HFFc6 (cell line): ENCODE results near the gene GPR108. TPM values are rescaled to one million over a fixed set of nuclear protein-coding genes. Genes with fewer than 3 reads are reported as not detected.
"Not testable (repeated sequence)": the region's sequence is repeated elsewhere in the genome, so short reads cannot be mapped to it uniquely, and the experiment has no call there.

ENCODE experiments used
- DNase-seq: peaks from one replicate; pipeline ENCODE4 v3.0.0-alpha.2; 2018
- H3K27ac Mint-ChIP-seq: 2 replicates; pipeline ENCODE4 v1.8.0; 2020; ENCODE audit warnings: mild to moderate bottlenecking, mixed read lengths
- H3K27me3 Mint-ChIP-seq: 2 replicates; pipeline ENCODE4 v1.8.0; 2021; ENCODE audit warnings: mild to moderate bottlenecking, moderate library complexity, mixed read lengths; ENCODE audit not compliant: insufficient read depth
- H3K36me3 Mint-ChIP-seq: 2 replicates; pipeline ENCODE4 v1.8.0; 2021; ENCODE audit warnings: low read depth, mixed read lengths
- H3K4me1 Mint-ChIP-seq: 2 replicates; pipeline ENCODE4 v1.8.0; 2020; ENCODE audit warnings: low read depth, mixed read lengths
- H3K4me3 Mint-ChIP-seq: 2 replicates; pipeline ENCODE4 v1.8.0; 2020; ENCODE audit warnings: mild to moderate bottlenecking, moderate library complexity, mixed read lengths
- H3K9me3 Mint-ChIP-seq: 2 replicates; pipeline ENCODE4 v1.8.0; 2020; ENCODE audit warnings: mild to moderate bottlenecking, mixed read lengths
- CTCF ChIP-seq: fragments of 200-600 bp; sonication (generic); IDR thresholded peaks from 2 replicates; pipeline ENCODE4 v1.5.0; 2021; ENCODE audit warnings: antibody characterized with exemption, mild to moderate bottlenecking
- long read RNA-seq: library from polyadenylated mRNA; unstranded; transcript quantifications from one replicate; pipeline ENCODE4 v2.0.0, GENCODE V29; 2019
- total RNA-seq, 6 experiments: library from RNA; stranded (reverse); fragmentation: NEBNext Ultra II Directional; extraction: Animal tissue kit (Norgen Biotek cat#: 25700); gene quantifications; 2 replicates in 1 of 6; 3 replicates in 5 of 6; pipeline ENCODE4 v1.2.3, GENCODE V29; 2021

GPR108 gene
- total RNA-seq: 10 to 100 TPM; 52.2 to 60.5 (median 56.4) TPM
- long read RNA-seq, transcript GPR108-201 (18 exons, 2,057 nt): major isoform, 62 of 83 reads
- long read RNA-seq, partial matches to known transcripts: 8 of 83 reads
- long read RNA-seq, other reads (novel, unspliced or antisense): 11 of 83 reads

- TF ChIP-seq CTCF: no peak
- DNase-seq: peak; percentile 100
- Mint-ChIP-seq H3K36me3 (peaks cover 5% of the 10 kb centered on the region; the same call in 1 of the 2 replicates), H3K9me3 (no peaks in the 10 kb centered on the region), H3K27ac (peak within 1 kb of the TSS; percentile 85), H3K4me3 (peak within 1 kb of the TSS; percentile 99), H3K4me1 (peaks cover 40% of the 10 kb centered on the region), H3K27me3 (no peaks in the 10 kb centered on the region; the same call in 1 of the 2 replicates)
These were observed at the start of gene GPR108 for GRCh38 chr19:6737284-6737872. TSS of gene GPR108 (minus strand) at chr19:6737580. CDS start at chr19:6737576, 4 bp downstream.

GRCh38 chr19:6779206-6779605 lies 41.8 kb upstream of the GPR108 start:
- Mint-ChIP-seq H3K9me3 (no peaks in the 10 kb centered on the region; the same call in 1 of the 2 replicates), H3K4me1 (no peaks in the 10 kb centered on the region; the same call in 1 of the 2 replicates), H3K27ac (no peak overlapping the region), H3K27me3 (peaks cover 4% of the 10 kb centered on the region), H3K36me3 (no peaks in the 10 kb centered on the region), H3K4me3 (no peak overlapping the region)
- no peak for DNase-seq
- no peak for TF ChIP-seq CTCF

GRCh38 chr19:6778386-6778785 lies 41.0 kb upstream of the GPR108 start:
- Mint-ChIP-seq H3K4me1 (no peaks in the 10 kb centered on the region; the same call in 1 of the 2 replicates), H3K9me3 (no peaks in the 10 kb centered on the region; the same call in 1 of the 2 replicates), H3K4me3 (no peak overlapping the region), H3K36me3 (no peaks in the 10 kb centered on the region), H3K27me3 (peaks cover 4% of the 10 kb centered on the region), H3K27ac (no peak overlapping the region)
- TF ChIP-seq CTCF: no peak
- DNase-seq: no peak

GRCh38 chr19:6777434-6777833 lies 40.1 kb upstream of the GPR108 start:
- no peak for TF ChIP-seq CTCF
- Mint-ChIP-seq H3K27ac (no peak overlapping the region), H3K36me3 (no peaks in the 10 kb centered on the region), H3K4me3 (no peak overlapping the region), H3K27me3 (peaks cover 4% of the 10 kb centered on the region), H3K9me3 (no peaks in the 10 kb centered on the region; the same call in 1 of the 2 replicates), H3K4me1 (no peaks in the 10 kb centered on the region; the same call in 1 of the 2 replicates)
- no peak for DNase-seq

GRCh38 chr19:6776999-6777398 lies 39.6 kb upstream of the GPR108 start:
- Mint-ChIP-seq H3K9me3 (no peaks in the 10 kb centered on the region; the same call in 1 of the 2 replicates), H3K27ac (no peak overlapping the region), H3K4me1 (no peaks in the 10 kb centered on the region; the same call in 1 of the 2 replicates), H3K36me3 (no peaks in the 10 kb centered on the region), H3K4me3 (no peak overlapping the region), H3K27me3 (peaks cover 4% of the 10 kb centered on the region)
- TF ChIP-seq CTCF: no peak
- no peak for DNase-seq

- not testable (repeated sequence) for H3K27me3 Mint-ChIP-seq, H3K4me3 Mint-ChIP-seq, DNase-seq, H3K27ac Mint-ChIP-seq, H3K36me3 Mint-ChIP-seq, H3K4me1 Mint-ChIP-seq, H3K9me3 Mint-ChIP-seq
These were observed 38.7 kb upstream of the GPR108 start for GRCh38 chr19:6776045-6776444.
